Uterus (tissue), 4 donors: Measurements from ENCODE around the gene SH3BP5. TPM values are rescaled to one million over a fixed set of nuclear protein-coding genes. Genes with fewer than 3 reads are reported as not detected.

Source experiments
- DNase-seq, 2 donors: peaks; one replicate each; pipeline ENCODE4 v3.0.0-alpha.2; 2019 to 2020
- H3K27ac ChIP-seq, 2 donors: fragments of 200-600 bp; sonication (generic); 1 replicate in 1 of 2; 2 replicates in 1 of 2; pipeline ENCODE4 v1.5.1; 2016 to 2018
- H3K27me3 ChIP-seq, 2 donors: fragments of 200-600 bp; sonication (generic); one replicate each; pipeline ENCODE4 v1.5.1; 2018 to 2019; ENCODE audit warnings: control low read depth in 1 of 2
- H3K36me3 ChIP-seq, 2 donors: fragments of 200-600 bp; sonication (generic); one replicate each; pipeline ENCODE4 v1.5.1; 2019; ENCODE audit warnings: control low read depth in 1 of 2
- H3K4me1 ChIP-seq, 2 donors: fragments of 200-600 bp; sonication (generic); one replicate each; pipeline ENCODE4 v1.5.1; 2018 to 2019; ENCODE audit warnings: control low read depth in 1 of 2
- H3K4me3 ChIP-seq, 2 donors: fragments of 200-600 bp; sonication (generic); 1 replicate in 1 of 2; 2 replicates in 1 of 2; pipeline ENCODE4 v1.5.1; 2018 to 2019; ENCODE audit warnings: mild to moderate bottlenecking in 1 of 2
- H3K9me3 ChIP-seq, 2 donors: fragments of 200-600 bp; sonication (generic); one replicate each; pipeline ENCODE4 v1.5.1; 2019; ENCODE audit warnings: control low read depth in 1 of 2
- CTCF ChIP-seq, 4 experiments: fragments of 200-600 bp in 2 of 4; fragments of 450-650 bp in 2 of 4; sonication (generic) in 2 of 4; IDR thresholded peaks; one replicate each; pipeline ENCODE4 v1.5.1; 2016 to 2019; ENCODE audit warnings: antibody characterized with exemption in 4 of 4, mild to moderate bottlenecking in 2 of 4, moderate library complexity in 1 of 4
- POLR2A ChIP-seq, 2 donors: fragments of 450-650 bp; IDR thresholded peaks; one replicate each; pipeline ENCODE4 v1.6.1; 2016; ENCODE audit warnings: antibody characterized with exemption in 2 of 2, mild to moderate bottlenecking in 1 of 2, moderate library complexity in 1 of 2
- intact Hi-C: fragments of 100-400 bp; cut with DNase I; formaldehyde crosslinking; loops from one replicate; pipeline ENCODE4 v1.15.1; 2023; ENCODE audit warnings: low total_unique reads
- total RNA-seq, 4 donors: library from RNA; depleted of rRNA in 3 of 4; stranded (reverse); fragments of >200 nt in 3 of 4; gene quantifications; one replicate each; pipeline versions ENCODE4 v1.1.0 to v1.2.4, GENCODE V29; 2014 to 2023
- donor health status: DM: yes; HTN: yes; CAD: no.

The SH3BP5 gene
- total RNA-seq, 4 donors from 2014 or later: 58.8 to 154 (median 75.5) TPM

DNA sequence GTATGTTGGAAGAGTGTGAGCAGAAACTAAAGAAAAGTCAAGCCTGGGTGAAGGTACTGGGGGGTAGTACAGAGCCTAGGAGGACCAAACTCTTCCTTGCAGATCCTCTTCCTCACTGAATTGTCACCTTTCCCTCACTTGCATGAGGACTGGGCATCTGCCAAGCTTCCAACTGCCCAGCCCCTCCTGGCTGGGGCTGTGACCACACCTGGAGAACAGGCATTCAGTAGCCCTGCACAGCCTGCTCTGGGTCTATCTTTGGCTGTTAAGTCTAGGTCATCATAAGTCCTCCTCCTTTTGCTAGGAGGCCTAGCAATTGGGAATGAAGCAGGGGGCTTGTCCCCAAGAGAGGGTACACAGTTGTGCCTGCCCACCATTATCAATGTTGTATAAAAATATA is 71.1 kb downstream of the SH3BP5 start:
- no peak overlapping the region for H3K4me3 ChIP-seq
- no peak for DNase-seq
- H3K36me3 ChIP-seq: no peaks in the 10 kb centered on the region
- H3K9me3 ChIP-seq: no peaks in the 10 kb centered on the region
- peaks cover 0 to 9% of the 10 kb centered on the region in 2 donors for H3K4me1 ChIP-seq
- TF ChIP-seq CTCF (IDR thresholded peaks at IDR 0.05): no peak
- TF ChIP-seq POLR2A (IDR thresholded peaks at IDR 0.05): no peak
- intact Hi-C loops: no loop called here
- H3K27ac ChIP-seq: no peak overlapping the region
- no peaks in the 10 kb centered on the region for H3K27me3 ChIP-seq

GRCh38 chr3:15260531-15260930 is 71.9 kb downstream of the SH3BP5 start:
- Histone ChIP-seq H3K4me1 (peaks cover 0 to 9% of the 10 kb centered on the region in 2 donors), H3K27ac (peak overlapping the region in 1 of 2 donors; percentile 0), H3K9me3 (no peaks in the 10 kb centered on the region), H3K27me3 (no peaks in the 10 kb centered on the region), H3K36me3 (no peaks in the 10 kb centered on the region), H3K4me3 (no peak overlapping the region)
- intact Hi-C loops: no loop called here
- no peak for DNase-seq
- TF ChIP-seq CTCF (IDR thresholded peaks at IDR 0.05): no peak
- no peak for TF ChIP-seq POLR2A (IDR thresholded peaks at IDR 0.05)

GRCh38 chr3:15258720-15259119 is 73.7 kb downstream of the SH3BP5 start:
- H3K4me1 ChIP-seq: peaks cover 0 to 2% of the 10 kb centered on the region in 2 donors
- intact Hi-C loops: no loop called here
- no peak overlapping the region for H3K4me3 ChIP-seq
- no peaks in the 10 kb centered on the region for H3K9me3 ChIP-seq
- H3K27me3 ChIP-seq: no peaks in the 10 kb centered on the region
- DNase-seq: no peak
- no peak for TF ChIP-seq POLR2A (IDR thresholded peaks at IDR 0.05)
- no peak for TF ChIP-seq CTCF (IDR thresholded peaks at IDR 0.05)
- no peak overlapping the region for H3K27ac ChIP-seq
- H3K36me3 ChIP-seq: no peaks in the 10 kb centered on the region

DNA sequence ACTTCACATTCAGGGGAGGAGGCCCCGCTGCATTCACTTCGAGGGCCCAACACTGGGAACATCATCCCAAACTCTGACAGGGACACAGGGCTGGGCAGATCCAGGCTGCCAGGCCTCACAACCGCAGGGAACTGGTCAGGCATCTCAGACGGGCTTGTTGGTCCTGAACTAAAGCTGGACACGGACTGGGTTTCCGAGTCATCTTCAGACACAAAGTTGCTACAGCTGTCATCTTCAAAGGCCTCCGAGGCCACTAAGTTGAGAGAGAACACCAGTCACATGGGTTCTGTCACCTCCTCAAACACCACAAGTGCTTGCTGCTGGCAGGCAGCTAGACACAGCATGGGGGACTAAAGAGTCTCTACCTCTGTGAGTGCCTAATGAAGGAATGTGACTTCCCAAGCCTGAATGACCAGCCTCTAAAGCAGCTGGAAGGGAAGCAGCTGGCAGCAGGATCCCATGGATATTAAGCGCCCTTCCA is 75.5 kb downstream of the SH3BP5 start:
- Histone ChIP-seq H3K4me3 (no peak overlapping the region), H3K27me3 (no peaks in the 10 kb centered on the region), H3K9me3 (no peaks in the 10 kb centered on the region), H3K36me3 (no peaks in the 10 kb centered on the region), H3K27ac (no peak overlapping the region), H3K4me1 (no peaks in the 10 kb centered on the region)
- TF ChIP-seq CTCF (IDR thresholded peaks at IDR 0.05): no peak
- TF ChIP-seq POLR2A (IDR thresholded peaks at IDR 0.05): no peak
- intact Hi-C loops: no loop called here
- DNase-seq: no peak

DNA sequence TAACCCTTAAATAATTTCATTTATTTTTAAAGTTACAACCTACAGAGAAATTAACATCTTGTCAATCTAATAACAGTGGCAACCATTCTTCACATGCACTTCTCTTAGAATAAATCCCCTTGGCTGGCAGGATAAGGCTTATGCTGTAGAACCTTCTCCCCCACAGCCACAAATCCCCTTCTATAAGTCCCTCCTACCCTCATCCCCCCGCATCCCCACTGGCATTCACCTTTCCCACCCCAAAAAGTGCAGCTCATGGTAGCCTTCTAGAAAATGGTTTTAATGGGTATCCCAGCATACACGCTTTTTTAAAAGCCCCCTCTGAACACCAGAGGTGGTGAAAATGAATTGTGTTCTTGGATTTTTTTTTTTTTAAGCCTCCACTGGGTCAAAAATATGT is 77.2 kb downstream of the SH3BP5 start:
- no peak for DNase-seq
- Histone ChIP-seq H3K27ac (peak overlapping the region in 1 of 2 donors; percentile 22), H3K36me3 (no peaks in the 10 kb centered on the region), H3K27me3 (no peaks in the 10 kb centered on the region), H3K9me3 (no peaks in the 10 kb centered on the region), H3K4me1 (no peaks in the 10 kb centered on the region), H3K4me3 (no peak overlapping the region)
- TF ChIP-seq POLR2A (IDR thresholded peaks at IDR 0.05) (no peak), CTCF (IDR thresholded peaks at IDR 0.05) (no peak)
- intact Hi-C loops: no loop called here
